Astrocyte (in vitro differentiated cells and primary cell): Measurements from ENCODE around the gene TCIRG1. TPM values are rescaled to one million over a fixed set of nuclear protein-coding genes. Genes with fewer than 3 reads are reported as not detected.

Experiments
- DNase-seq: peaks from one replicate; pipeline ENCODE4 v3.0.0-alpha.2; 2010; ENCODE audit warnings: low read depth
- FAIRE-seq: peaks from 2 replicates; lab custom pipeline; 2011; peaks lifted over from hg19 to GRCh38; lab: Jason Lieb, UNC
- H2AFZ ChIP-seq: 2 replicates; pipeline ENCODE4 v1.6.0; 2012; ENCODE audit warnings: low read depth, low read length, inconsistent platforms
- H3K27ac ChIP-seq: 2 replicates; pipeline ENCODE4 v1.5.1; 2011; ENCODE audit warnings: low read depth, low read length, inconsistent platforms
- H3K27me3 ChIP-seq: 2 replicates; pipeline ENCODE4 v1.6.0; 2011; ENCODE audit warnings: low read length, inconsistent platforms; ENCODE audit not compliant: insufficient read depth
- H3K36me3 ChIP-seq: 2 replicates; pipeline ENCODE4 v1.5.1; 2011; ENCODE audit warnings: low read length, inconsistent platforms; ENCODE audit not compliant: insufficient read depth
- H3K4me1 ChIP-seq: 2 replicates; pipeline ENCODE4 v1.5.1; 2011; ENCODE audit warnings: low read length, inconsistent platforms; ENCODE audit not compliant: insufficient read depth
- H3K4me2 ChIP-seq: 2 replicates; pipeline ENCODE4 v1.6.0; 2012; ENCODE audit warnings: low read length, inconsistent platforms
- H3K4me3 ChIP-seq: 2 replicates; pipeline ENCODE4 v1.5.1; 2011; ENCODE audit warnings: low read depth, mild to moderate bottlenecking, low read length, inconsistent platforms; ENCODE audit not compliant: insufficient read depth
- H3K79me2 ChIP-seq: 2 replicates; pipeline ENCODE4 v1.6.0; 2012; ENCODE audit warnings: mild to moderate bottlenecking, low read length, inconsistent platforms; ENCODE audit not compliant: insufficient read depth
- H3K9ac ChIP-seq: 2 replicates; pipeline ENCODE4 v1.6.0; 2012; ENCODE audit warnings: mild to moderate bottlenecking, low read length, inconsistent platforms
- H3K9me3 ChIP-seq: 2 replicates; pipeline ENCODE4 v1.5.1; 2012; ENCODE audit warnings: low read depth, mild to moderate bottlenecking, low read length, inconsistent platforms; ENCODE audit not compliant: insufficient read depth
- H4K20me1 ChIP-seq: 2 replicates; pipeline ENCODE4 v1.6.0; 2012; ENCODE audit warnings: low read length, inconsistent platforms; ENCODE audit not compliant: insufficient read depth
- H3K27ac Mint-ChIP-seq: one replicate; pipeline ENCODE4 v1.8.0; 2021; ENCODE audit warnings: mild to moderate bottlenecking, mixed read lengths; ENCODE audit not compliant: unreplicated experiment
- H3K27me3 Mint-ChIP-seq: one replicate; pipeline ENCODE4 v1.8.0; 2021; ENCODE audit warnings: low read depth, mixed read lengths; ENCODE audit not compliant: unreplicated experiment
- H3K36me3 Mint-ChIP-seq: one replicate; pipeline ENCODE4 v1.8.0; 2021; ENCODE audit warnings: low read depth, mixed read lengths; ENCODE audit not compliant: unreplicated experiment
- H3K4me1 Mint-ChIP-seq: one replicate; pipeline ENCODE4 v1.8.0; 2021; ENCODE audit warnings: low read depth, mixed read lengths; ENCODE audit not compliant: unreplicated experiment
- H3K4me3 Mint-ChIP-seq: one replicate; pipeline ENCODE4 v1.8.0; 2021; ENCODE audit warnings: mild to moderate bottlenecking, moderate library complexity, mixed read lengths; ENCODE audit not compliant: unreplicated experiment
- H3K9me3 Mint-ChIP-seq: one replicate; pipeline ENCODE4 v1.8.0; 2021; ENCODE audit warnings: mild to moderate bottlenecking, mixed read lengths; ENCODE audit not compliant: unreplicated experiment
- EZH2 ChIP-seq: IDR thresholded peaks from 2 replicates; pipeline ENCODE4 v1.6.1; 2012; ENCODE audit warnings: mild to moderate bottlenecking, low read length, inconsistent platforms; ENCODE audit not compliant: insufficient read depth
- total RNA-seq: library from RNA; stranded (reverse); gene quantifications from 2 replicates; pipeline ENCODE4 v1.2.1, GENCODE V29; 2021
- TF ChIP-seq, protein P1 (sequence below): IDR thresholded peaks from 2 replicates; pipeline ENCODE4 v1.5.1; 2011; ENCODE audit warnings: low read depth, mild to moderate bottlenecking, inconsistent platforms, low read length, moderate library complexity; ENCODE audit not compliant: insufficient read depth

Gene TCIRG1
- total RNA-seq, 1 donor from 2014 or later = 55.1 TPM

- Mint-ChIP-seq H3K36me3 (peaks cover 2% of the 10 kb centered on the region), H3K9me3 (no peaks in the 10 kb centered on the region), H3K4me3 (no peak overlapping the region), H3K27me3 (no peaks in the 10 kb centered on the region), H3K4me1 (peaks cover 4% of the 10 kb centered on the region), H3K27ac (no peak overlapping the region)
- H3K9ac ChIP-seq = peak overlapping the region; percentile 75
- FAIRE-seq (no peak), DNase-seq (no peak)
- H3K9me3 ChIP-seq = no peaks in the 10 kb centered on the region
- H3K4me1 ChIP-seq = peaks cover 34% of the 10 kb centered on the region
- peak overlapping the region; percentile 44 for H3K4me3 ChIP-seq
- peaks cover 35% of the 10 kb centered on the region for H3K79me2 ChIP-seq
- TF ChIP-seq, protein P1, sequence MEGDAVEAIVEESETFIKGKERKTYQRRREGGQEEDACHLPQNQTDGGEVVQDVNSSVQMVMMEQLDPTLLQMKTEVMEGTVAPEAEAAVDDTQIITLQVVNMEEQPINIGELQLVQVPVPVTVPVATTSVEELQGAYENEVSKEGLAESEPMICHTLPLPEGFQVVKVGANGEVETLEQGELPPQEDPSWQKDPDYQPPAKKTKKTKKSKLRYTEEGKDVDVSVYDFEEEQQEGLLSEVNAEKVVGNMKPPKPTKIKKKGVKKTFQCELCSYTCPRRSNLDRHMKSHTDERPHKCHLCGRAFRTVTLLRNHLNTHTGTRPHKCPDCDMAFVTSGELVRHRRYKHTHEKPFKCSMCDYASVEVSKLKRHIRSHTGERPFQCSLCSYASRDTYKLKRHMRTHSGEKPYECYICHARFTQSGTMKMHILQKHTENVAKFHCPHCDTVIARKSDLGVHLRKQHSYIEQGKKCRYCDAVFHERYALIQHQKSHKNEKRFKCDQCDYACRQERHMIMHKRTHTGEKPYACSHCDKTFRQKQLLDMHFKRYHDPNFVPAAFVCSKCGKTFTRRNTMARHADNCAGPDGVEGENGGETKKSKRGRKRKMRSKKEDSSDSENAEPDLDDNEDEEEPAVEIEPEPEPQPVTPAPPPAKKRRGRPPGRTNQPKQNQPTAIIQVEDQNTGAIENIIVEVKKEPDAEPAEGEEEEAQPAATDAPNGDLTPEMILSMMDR = no peak
- no peak for TF ChIP-seq EZH2
- no peaks in the 10 kb centered on the region for H3K36me3 ChIP-seq
- H3K27ac ChIP-seq = peak overlapping the region; percentile 56
- H3K27me3 ChIP-seq = no peaks in the 10 kb centered on the region
- peak overlapping the region; percentile 88 for H3K4me2 ChIP-seq
- peaks cover 21% of the 10 kb centered on the region for H4K20me1 ChIP-seq
- no peak overlapping the region for H2AFZ ChIP-seq
These were observed 2.2 kb downstream of the TCIRG1 start for GRCh38 chr11:68040957-68041591.

GRCh38 chr11:68041617-68042218 is 2.9 kb downstream of the TCIRG1 start:
- peaks cover 35% of the 10 kb centered on the region for H3K79me2 ChIP-seq
- peaks cover 21% of the 10 kb centered on the region for H4K20me1 ChIP-seq
- no peak for TF ChIP-seq EZH2
- TF ChIP-seq, protein P1 = no peak
- no peak overlapping the region for H2AFZ ChIP-seq
- H3K4me1 ChIP-seq = peaks cover 33% of the 10 kb centered on the region
- no peaks in the 10 kb centered on the region for H3K9me3 ChIP-seq
- no peak overlapping the region for H3K27ac Mint-ChIP-seq
- no peaks in the 10 kb centered on the region for H3K27me3 ChIP-seq
- H3K9me3 Mint-ChIP-seq = no peaks in the 10 kb centered on the region
- no peak for FAIRE-seq
- DNase-seq = no peak
- H3K4me1 Mint-ChIP-seq = peaks cover 4% of the 10 kb centered on the region
- H3K4me3 ChIP-seq = no peak overlapping the region
- no peaks in the 10 kb centered on the region for H3K36me3 ChIP-seq
- H3K4me2 ChIP-seq = no peak overlapping the region
- peaks cover 2% of the 10 kb centered on the region for H3K36me3 Mint-ChIP-seq
- peak overlapping the region; percentile 75 for H3K9ac ChIP-seq
- no peaks in the 10 kb centered on the region for H3K27me3 Mint-ChIP-seq
- H3K4me3 Mint-ChIP-seq = no peak overlapping the region
- no peak overlapping the region for H3K27ac ChIP-seq
